HG03469 (cell line): ENCODE measurements around the gene CCN2.
A peak's percentile ranks its signal among the peaks of the same experiment; 100 is the strongest.
"Not testable (repeated sequence)": the region's sequence is repeated elsewhere in the genome, so short reads cannot be mapped to it uniquely, and the experiment has no call there.

Experiments
- ATAC-seq: cut with Tn5 transposase; IDR thresholded peaks from one replicate; pipeline ENCODE4 v1.9.1; 2021; ENCODE audit warnings: mild to moderate bottlenecking, moderate library complexity, moderate number of reproducible peaks; ENCODE audit not compliant: unreplicated experiment

Gene CCN2

GRCh38 chr6:131946404-131946991 lies 4.7 kb downstream of the CCN2 start:
- no peak for ATAC-seq

DNA sequence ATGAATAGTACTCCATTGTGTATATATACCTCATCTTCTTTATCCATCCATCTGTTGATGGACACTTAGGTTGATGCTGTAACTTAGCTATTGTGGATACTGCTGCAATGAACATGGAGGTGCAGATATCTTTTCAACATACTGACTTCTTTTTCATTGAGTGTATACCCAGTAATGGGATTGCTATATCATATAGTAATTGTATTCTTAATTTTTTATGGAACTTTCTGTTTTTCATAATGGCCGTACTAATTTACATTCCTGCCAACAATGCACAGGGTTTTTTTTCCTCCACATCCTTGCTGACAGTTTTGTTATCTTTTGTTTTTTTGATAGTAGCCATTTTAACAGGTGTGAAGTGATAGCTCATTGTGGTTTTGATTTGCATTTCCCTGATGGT lies 5.2 kb downstream of the CCN2 start:
- no peak for ATAC-seq

DNA sequence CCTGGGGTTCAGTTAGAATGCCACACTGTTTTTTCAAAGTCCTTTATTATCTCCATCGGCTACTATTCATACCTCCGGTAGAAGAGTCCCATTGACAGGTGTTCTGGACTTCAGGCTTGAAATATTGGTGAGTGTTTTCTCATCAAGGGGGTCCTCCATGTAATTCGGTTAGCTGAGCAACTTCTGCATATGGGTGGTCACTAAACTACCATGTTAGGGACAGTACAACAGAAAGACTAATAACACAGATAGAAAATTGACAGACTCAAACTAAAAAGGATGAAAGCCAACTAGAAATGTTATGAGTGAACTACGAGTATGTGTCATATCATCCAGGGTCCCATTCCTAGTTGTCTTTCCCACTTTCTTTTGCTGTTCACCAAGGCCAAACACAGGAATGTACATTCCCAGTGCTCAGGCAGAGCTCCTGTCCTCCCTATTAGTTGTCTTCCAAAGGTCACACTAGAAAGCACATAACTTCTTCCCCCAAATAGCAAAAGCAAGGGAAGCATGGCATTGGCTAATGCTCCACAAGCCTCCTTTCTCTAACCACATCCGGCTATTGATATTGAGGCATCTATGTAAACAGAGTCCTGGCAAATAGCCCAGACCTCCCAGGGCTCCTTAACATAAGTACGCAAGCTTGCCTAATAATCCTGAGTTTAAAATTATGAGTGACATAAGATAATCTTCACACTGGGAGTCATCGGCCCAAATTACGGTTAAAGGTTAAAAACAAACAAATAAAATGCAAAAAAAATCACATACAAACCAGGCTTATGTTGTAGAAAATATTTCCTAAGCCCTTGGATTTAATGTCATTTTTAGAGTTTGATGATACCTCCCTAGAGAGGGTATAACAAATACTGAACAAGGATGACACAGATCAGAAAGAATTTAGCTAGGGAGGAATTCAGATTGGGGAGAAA lies 13.2 kb downstream of the CCN2 start:
- ATAC-seq = no peak

- ATAC-seq = no peak
These were observed 13.9 kb downstream of the CCN2 start for GRCh38 chr6:131937226-131937625.

DNA sequence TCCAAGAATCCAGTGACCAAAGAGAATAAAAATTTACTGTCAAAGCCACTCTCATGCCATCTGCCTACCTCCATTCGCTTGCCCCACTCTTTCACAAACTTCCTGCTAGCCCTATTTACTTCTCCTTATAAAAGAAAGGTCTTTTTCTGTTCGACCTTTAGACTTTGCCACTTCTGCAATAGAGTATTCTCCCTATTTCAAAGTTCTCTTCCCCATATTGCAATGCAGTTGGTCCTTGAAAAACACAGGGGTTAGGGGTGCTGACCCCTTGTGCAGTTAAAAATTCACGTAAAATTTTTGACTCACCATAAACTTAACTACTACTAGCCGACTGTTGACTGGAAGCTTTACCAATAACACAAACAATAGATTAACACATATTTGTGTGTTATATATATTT lies 15.0 kb downstream of the CCN2 start:
- no peak for ATAC-seq

DNA sequence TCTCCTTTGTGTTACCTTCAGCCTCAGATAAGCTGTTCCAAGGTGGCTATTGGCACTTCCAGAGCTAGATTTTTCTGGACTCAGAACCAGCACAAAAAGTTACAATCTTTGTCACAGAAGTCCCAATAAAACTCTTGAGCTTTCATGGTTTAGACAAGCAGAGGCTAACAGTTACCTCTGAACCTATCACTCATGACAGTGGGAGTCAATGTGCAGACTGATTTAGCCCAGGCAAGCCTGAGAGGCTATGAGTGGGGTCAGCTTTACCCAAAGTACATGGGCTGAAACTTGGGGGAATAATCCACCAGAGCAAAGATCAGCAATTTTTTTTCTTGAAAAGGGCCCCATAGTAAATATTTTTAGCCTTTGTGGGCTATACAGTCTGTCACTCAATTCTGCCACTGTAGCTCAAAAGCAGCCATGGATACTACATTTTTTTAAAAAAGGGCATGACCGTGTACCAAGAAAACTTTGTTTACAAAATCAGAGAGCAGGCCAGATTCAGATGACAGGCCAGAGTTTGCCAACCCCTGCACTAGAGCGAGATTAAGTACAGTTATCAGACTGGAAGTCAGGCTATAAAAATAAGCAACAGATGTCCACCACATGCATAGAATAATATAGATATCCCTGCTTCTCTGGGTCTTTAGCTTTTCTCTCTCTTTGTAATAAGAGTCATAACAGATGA lies 20.0 kb downstream of the CCN2 start:
- ATAC-seq = no peak

DNA sequence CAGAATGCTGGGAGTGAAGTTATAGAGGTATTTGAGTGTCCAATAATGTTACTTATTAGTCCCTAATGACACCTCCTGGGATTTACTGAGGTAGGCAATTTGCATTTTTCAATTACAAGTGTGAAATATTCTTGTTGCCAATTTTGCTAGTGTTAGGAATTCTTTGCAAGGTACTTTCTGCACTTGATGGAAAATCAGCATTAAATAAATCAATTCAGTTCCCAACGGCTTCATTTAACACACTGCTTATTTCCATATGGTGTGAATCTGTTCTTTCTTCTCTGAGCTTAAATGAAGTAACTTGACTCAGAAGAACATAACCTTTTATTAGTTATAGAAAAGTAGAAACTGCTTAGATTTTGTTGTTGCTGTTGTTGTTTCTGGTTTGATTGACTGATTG lies 21.2 kb downstream of the CCN2 start:
- no peak for ATAC-seq

DNA sequence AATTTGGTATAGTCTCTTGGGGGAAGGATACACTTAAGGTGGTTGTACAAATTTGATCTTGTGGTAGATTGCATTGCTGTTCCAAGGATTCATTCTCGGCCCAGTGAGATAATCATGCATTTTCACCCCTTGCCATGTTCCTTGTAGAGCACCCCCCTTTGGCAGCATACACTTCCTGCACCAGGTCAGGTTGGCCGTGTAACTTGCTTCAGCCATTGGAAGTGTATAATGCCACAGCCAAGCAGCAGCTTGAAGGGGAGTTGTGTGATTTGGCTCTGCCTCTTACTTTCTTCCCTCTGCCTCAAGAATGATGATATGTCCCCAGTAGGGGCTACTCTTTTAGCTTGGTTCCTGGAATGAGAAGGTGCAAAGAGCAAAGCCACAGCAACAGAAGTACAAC lies 21.9 kb downstream of the CCN2 start:
- no peak for ATAC-seq

DNA sequence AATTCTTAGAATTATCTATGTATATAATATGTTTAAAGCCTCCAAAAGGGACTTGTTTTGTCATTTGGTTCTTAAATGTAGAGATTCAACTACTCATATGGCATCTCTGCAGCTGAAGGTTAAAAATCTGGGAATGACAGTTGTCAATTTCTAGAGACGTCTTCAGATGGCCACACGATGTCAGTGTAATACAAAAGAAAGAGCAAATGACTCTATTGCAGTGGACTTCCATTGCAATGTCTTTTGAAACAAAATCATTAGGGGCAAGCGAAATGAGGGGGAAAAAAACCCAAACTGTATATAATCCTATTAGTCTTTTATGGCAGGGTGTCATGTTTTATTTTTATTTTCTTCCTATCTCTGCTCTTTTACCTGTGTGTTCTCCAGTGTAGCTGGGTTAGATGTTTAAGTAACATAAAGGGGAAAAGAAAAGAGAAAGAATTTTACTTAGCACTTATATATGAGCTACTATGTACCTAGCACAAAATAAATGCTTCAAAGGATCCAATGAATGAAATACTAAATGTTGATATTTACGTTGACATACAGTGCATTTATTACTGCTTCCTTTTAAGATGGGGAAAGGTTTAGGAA lies 26.2 kb downstream of the CCN2 start:
- no peak for ATAC-seq

- ATAC-seq = peak; percentile 50
These were observed 27.8 kb downstream of the CCN2 start for GRCh38 chr6:131923356-131923755.

GRCh38 chr6:131920656-131921055 lies 30.5 kb downstream of the CCN2 start:
- no peak for ATAC-seq

DNA sequence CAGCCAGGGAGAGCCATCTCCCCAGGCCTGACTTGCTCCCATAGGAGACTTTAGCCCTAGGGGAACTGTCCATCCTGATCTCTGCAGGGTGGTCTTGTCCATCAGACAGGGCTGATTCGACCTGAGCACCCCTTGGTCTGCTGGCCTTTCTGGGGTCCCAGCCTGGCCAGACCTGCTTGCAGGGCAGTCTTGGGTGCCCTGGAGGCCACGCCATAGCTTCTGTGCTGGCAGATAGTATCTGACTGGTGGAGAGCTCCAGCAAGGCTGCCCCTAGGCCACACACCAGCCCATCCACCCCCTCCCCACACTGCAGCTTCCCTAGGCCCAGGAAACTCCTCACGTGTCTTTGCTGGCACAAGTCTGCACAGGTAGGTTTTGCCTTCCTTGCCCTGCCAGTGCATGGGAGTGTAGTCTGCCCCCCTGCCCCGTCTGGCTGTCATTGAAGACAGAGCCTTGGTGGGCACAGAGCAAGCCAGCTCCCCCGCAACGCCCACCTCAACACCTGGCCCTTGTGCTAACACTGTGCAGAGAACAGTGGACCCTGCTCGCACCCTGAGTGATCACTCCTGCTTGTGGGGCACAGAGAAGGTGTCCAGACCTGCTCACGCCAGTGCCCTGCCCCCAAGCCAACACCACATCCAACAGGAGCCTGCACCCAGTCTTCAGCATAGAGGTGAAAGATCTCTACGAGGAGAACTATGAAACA lies 32.4 kb downstream of the CCN2 start:
- no peak for ATAC-seq

GRCh38 chr6:131917763-131918649 lies 33.2 kb downstream of the CCN2 start:
- ATAC-seq = no peak

GRCh38 chr6:131917318-131917717 lies 33.9 kb downstream of the CCN2 start:
- no peak for ATAC-seq

- ATAC-seq = no peak
These were observed 34.3 kb downstream of the CCN2 start for GRCh38 chr6:131916847-131917246.

- ATAC-seq = not testable (repeated sequence)
These were observed 34.9 kb downstream of the CCN2 start for GRCh38 chr6:131916091-131916796.

DNA sequence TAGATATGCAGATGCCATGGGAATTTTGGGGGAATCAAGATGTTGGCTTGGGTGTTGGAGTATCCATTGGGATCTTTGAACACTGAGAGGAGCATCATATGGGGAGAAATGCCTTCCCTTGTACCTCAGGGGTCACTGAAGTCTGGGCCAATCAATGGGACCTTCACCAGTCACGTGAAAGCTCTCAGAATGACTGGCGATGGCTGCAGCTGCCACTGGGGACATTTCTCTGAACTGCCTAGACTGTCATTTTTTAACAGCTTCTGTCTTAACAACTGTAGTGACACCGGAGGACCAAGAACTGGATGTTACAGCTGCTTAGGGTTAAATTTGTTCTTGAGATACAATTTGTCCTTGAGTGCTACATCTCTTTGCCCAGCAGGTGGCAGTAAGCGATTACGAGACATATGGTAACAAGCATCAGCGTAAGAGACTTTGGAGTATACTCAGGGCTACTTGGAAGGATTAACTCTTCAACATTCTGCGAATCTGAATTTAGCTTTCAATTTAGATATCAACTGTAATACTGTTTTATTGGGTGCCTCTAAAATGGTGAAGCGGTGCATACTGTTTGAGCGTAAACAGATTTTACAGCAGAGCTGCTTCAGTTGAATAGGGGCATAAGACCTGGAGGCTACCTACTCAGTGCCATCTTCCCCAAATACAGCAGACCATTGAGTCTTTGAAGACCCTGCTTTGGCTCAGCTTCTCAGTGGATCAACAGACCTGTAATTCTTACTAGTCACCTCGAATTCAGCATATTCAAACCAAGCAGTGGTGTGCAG lies 36.0 kb downstream of the CCN2 start:
- ATAC-seq = peak; percentile 82

DNA sequence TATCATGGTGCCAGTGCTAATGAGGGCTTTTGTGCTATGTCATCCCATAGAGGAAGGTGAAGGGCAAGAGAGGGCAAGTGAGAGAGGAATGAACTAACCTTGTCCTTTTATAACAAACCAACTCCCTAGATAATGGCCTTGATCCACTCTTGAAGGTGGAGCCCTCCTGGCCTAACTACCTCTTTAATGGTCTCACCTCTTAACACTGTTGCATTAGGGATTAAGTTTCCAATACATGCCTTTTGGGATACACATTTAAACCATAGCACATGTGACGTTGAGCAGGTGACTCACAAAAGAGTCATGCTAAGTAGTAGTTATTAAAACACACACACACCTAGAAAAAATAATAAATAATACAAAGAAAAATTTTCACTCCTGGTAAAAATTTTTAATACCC lies 36.9 kb downstream of the CCN2 start:
- ATAC-seq = no peak
